HG02852 (cell line): ENCODE data around the gene REEP2.
"Not testable (repeated sequence)": the region's sequence is repeated elsewhere in the genome, so short reads cannot be mapped to it uniquely, and the experiment has no call there.

Source experiments
- ATAC-seq: cut with Tn5 transposase; IDR thresholded peaks from one replicate; pipeline ENCODE4 v1.9.1; 2021; ENCODE audit warnings: mild to moderate bottlenecking, moderate library complexity; ENCODE audit not compliant: unreplicated experiment

Gene REEP2

GRCh38 chr5:138438724-138439476 is at the start of gene REEP2:
REEP2 (plus strand) TSS chr5:138439057; CDS start chr5:138439209, 152 bp downstream.
- peak; percentile 71 for ATAC-seq

GRCh38 chr5:138389332-138389731 is 49.5 kb upstream of the REEP2 start:
- no peak for ATAC-seq

- not testable (repeated sequence) for ATAC-seq
Measured at GRCh38 chr5:138389911-138390310, 48.9 kb upstream of the REEP2 start.

GRCh38 chr5:138391859-138392386 is 46.9 kb upstream of the REEP2 start:
- ATAC-seq: no peak

GRCh38 chr5:138402640-138403039 is 36.2 kb upstream of the REEP2 start:
- ATAC-seq: no peak

GRCh38 chr5:138408023-138408422 is 30.8 kb upstream of the REEP2 start:
- ATAC-seq: peak; percentile 97

- ATAC-seq: not testable (repeated sequence)
Measured at GRCh38 chr5:138410996-138411640, 27.7 kb upstream of the REEP2 start.

GRCh38 chr5:138418444-138418843 is 20.4 kb upstream of the REEP2 start:
- ATAC-seq: no peak

- ATAC-seq: no peak
Measured at GRCh38 chr5:138425079-138425478, 13.8 kb upstream of the REEP2 start.

- no peak for ATAC-seq
Measured at GRCh38 chr5:138435943-138436342, 2.9 kb upstream of the REEP2 start.

- no peak for ATAC-seq
Measured at GRCh38 chr5:138438003-138438723, 694 bp upstream of the REEP2 start.

- peak; percentile 7 for ATAC-seq
Measured at GRCh38 chr5:138439477-138440158, 761 bp downstream of the REEP2 start.

GRCh38 chr5:138440159-138441073 is 1.6 kb downstream of the REEP2 start:
- no peak for ATAC-seq

GRCh38 chr5:138441221-138441620 is 2.4 kb downstream of the REEP2 start:
- no peak for ATAC-seq

GRCh38 chr5:138444078-138444773 is 5.4 kb downstream of the REEP2 start:
- no peak for ATAC-seq

GRCh38 chr5:138444774-138445546 is 6.1 kb downstream of the REEP2 start:
- ATAC-seq: no peak

GRCh38 chr5:138445547-138446271 is 6.9 kb downstream of the REEP2 start:
- no peak for ATAC-seq

GRCh38 chr5:138448070-138448469 is 9.2 kb downstream of the REEP2 start:
- ATAC-seq: no peak
